WTC11 (cell line): ENCODE data around the gene PHLDB2. TPM values are rescaled to one million over a fixed set of nuclear protein-coding genes. Genes with fewer than 3 reads are reported as not detected.

Experiments used
- ATAC-seq: fragments of 200-7000 bp; cut with Tn5 transposase; 2 replicates; pipeline ENCODE4 v1.10.0; 2021; ENCODE audit warnings: mild to moderate bottlenecking, moderate library complexity
- CTCF ChIA-PET: fragments of 300-600 bp; sonication (Branson Sonifier 250); formaldehyde crosslinking; loops from one replicate; lab custom pipeline; 2021; ENCODE audit warnings: antibody characterized with exemption; lab: Charles Lee
- POLR2A ChIA-PET: fragments of 350-600 bp; sonication (Branson Sonifier 250); formaldehyde crosslinking; loops from one replicate; lab custom pipeline; 2021; ENCODE audit warnings: antibody characterized with exemption; lab: Charles Lee
- DNase-seq: peaks from one replicate; pipeline ENCODE4 v3.0.0; 2021; ENCODE audit warnings: low spot score
- H3K27ac Mint-ChIP-seq: 2 replicates; pipeline ENCODE4 v1.8.0; 2021; ENCODE audit warnings: mixed read lengths
- H3K27me3 Mint-ChIP-seq: 2 replicates; pipeline ENCODE4 v1.8.0; 2021; ENCODE audit warnings: low read depth, mild to moderate bottlenecking, moderate library complexity, mixed read lengths
- H3K36me3 Mint-ChIP-seq: 2 replicates; pipeline ENCODE4 v1.8.0; 2021; ENCODE audit warnings: mixed read lengths
- H3K4me1 Mint-ChIP-seq: 2 replicates; pipeline ENCODE4 v1.8.0; 2022; ENCODE audit warnings: mixed read lengths
- H3K4me3 Mint-ChIP-seq: 2 replicates; pipeline ENCODE4 v1.8.0; 2021; ENCODE audit warnings: mild to moderate bottlenecking, moderate library complexity, mixed read lengths
- H3K9me3 Mint-ChIP-seq: 2 replicates; pipeline ENCODE4 v1.8.0; 2021; ENCODE audit warnings: mixed read lengths
- ATF3 ChIP-seq: sonication (generic); formaldehyde crosslinking; conservative IDR thresholded peaks from 2 replicates; pipeline ENCODE4 v1.8.1; 2022; ENCODE audit warnings: mild to moderate bottlenecking, missing genetic modification reagents
- GRHL2 ChIP-seq: fragments of 250-450 bp; sonication (Bioruptor Pico); IDR thresholded peaks from 2 replicates; pipeline ENCODE4 v1.8.0; 2022; ENCODE audit warnings: mild to moderate bottlenecking, moderate library complexity; ENCODE audit not compliant: insufficient replicate concordance, severe bottlenecking
- PREB ChIP-seq: sonication (generic); formaldehyde crosslinking; IDR thresholded peaks from 2 replicates; pipeline ENCODE4 v1.8.1; 2022; ENCODE audit warnings: mild to moderate bottlenecking, missing genetic modification reagents, moderate library complexity, borderline replicate concordance
- RORB ChIP-seq: fragments of 250-450 bp; sonication (Bioruptor Pico); IDR thresholded peaks from 2 replicates; pipeline ENCODE4 v1.9.0; 2021; ENCODE audit warnings: mild to moderate bottlenecking
- SMAD4 ChIP-seq: sonication (generic); formaldehyde crosslinking; IDR thresholded peaks from 2 replicates; pipeline ENCODE4 v1.8.0; 2022; ENCODE audit warnings: mild to moderate bottlenecking, missing genetic modification reagents
- TCF7 ChIP-seq: sonication (generic); formaldehyde crosslinking; IDR thresholded peaks from 2 replicates; pipeline ENCODE4 v1.8.0; 2022; ENCODE audit warnings: mild to moderate bottlenecking, low read depth, missing genetic modification reagents, moderate library complexity
- TEAD4 ChIP-seq: sonication (generic); formaldehyde crosslinking; IDR thresholded peaks from 2 replicates; pipeline ENCODE4 v1.8.0; 2022; ENCODE audit warnings: mild to moderate bottlenecking, missing genetic modification reagents
- ZNF396 ChIP-seq: fragments of 250-450 bp; sonication (Bioruptor Pico); IDR thresholded peaks from 2 replicates; pipeline ENCODE4 v1.8.0; 2021; ENCODE audit warnings: mild to moderate bottlenecking, moderate library complexity, borderline replicate concordance
- ZNF671 ChIP-seq: fragments of 250-450 bp; sonication (Bioruptor Pico); IDR thresholded peaks from 2 replicates; pipeline ENCODE4 v1.8.0; 2021; ENCODE audit warnings: mild to moderate bottlenecking
- ZSCAN18 ChIP-seq: fragments of 250-450 bp; sonication (Bioruptor Pico); IDR thresholded peaks from 2 replicates; pipeline ENCODE4 v2.1.2; 2022; ENCODE audit warnings: mild to moderate bottlenecking, moderate library complexity
- total RNA-seq: library from RNA; stranded (reverse); gene quantifications from 3 replicates; pipeline ENCODE4 v1.2.3, GENCODE V29; 2021
- TF ChIP-seq, protein P1 (sequence below): fragments of 250-450 bp; sonication (Bioruptor Pico); conservative IDR thresholded peaks from 2 replicates; pipeline ENCODE4 v1.9.0; 2021; ENCODE audit warnings: mild to moderate bottlenecking
- TF ChIP-seq, protein P2 (sequence below): sonication (generic); formaldehyde crosslinking; IDR thresholded peaks from 2 replicates; pipeline ENCODE4 v1.8.0; 2022; ENCODE audit warnings: mild to moderate bottlenecking, missing genetic modification reagents
- TF ChIP-seq, protein P3 (sequence below): sonication (generic); formaldehyde crosslinking; IDR thresholded peaks from 2 replicates; pipeline ENCODE4 v1.8.1; 2023; ENCODE audit warnings: mild to moderate bottlenecking, missing genetic modification reagents
- TF ChIP-seq, protein P4 (sequence below): sonication (generic); formaldehyde crosslinking; IDR thresholded peaks from 2 replicates; pipeline ENCODE4 v1.8.0; 2022; ENCODE audit warnings: mild to moderate bottlenecking, missing genetic modification reagents

PHLDB2 gene
- total RNA-seq, 1 experiment from 2014 or later = 40.3 TPM

DNA sequence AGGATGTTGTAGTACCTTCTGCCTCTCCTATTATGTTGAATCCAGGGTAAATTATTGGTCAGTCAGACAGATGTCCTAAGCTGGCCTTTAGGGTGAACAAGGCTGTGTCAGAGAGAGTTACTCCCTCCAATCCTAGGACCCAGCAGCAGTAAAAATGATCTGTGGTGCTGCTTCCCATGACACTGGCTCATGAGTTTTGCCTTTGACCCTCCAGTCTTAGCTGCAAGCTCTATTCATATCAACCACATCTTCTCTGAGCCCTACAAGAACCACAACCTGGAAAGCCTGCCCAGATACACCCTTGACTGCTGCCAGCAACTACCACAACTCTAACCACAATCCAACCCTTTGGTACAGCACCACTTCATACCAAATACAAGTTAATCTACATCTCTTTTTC is 27.2 kb upstream of the PHLDB2 start:
- ChIA-PET POLR2A (no interaction called here), CTCF (no interaction called here)
- Mint-ChIP-seq H3K27me3 (peaks cover 26% of the 10 kb centered on the region), H3K27ac (no peak overlapping the region), H3K4me3 (no peak overlapping the region), H3K4me1 (no peaks in the 10 kb centered on the region), H3K9me3 (no peaks in the 10 kb centered on the region), H3K36me3 (no peaks in the 10 kb centered on the region)
- no peak for ATAC-seq
- no peak for TF ChIP-seq ATF3
- TF ChIP-seq, protein P1, sequence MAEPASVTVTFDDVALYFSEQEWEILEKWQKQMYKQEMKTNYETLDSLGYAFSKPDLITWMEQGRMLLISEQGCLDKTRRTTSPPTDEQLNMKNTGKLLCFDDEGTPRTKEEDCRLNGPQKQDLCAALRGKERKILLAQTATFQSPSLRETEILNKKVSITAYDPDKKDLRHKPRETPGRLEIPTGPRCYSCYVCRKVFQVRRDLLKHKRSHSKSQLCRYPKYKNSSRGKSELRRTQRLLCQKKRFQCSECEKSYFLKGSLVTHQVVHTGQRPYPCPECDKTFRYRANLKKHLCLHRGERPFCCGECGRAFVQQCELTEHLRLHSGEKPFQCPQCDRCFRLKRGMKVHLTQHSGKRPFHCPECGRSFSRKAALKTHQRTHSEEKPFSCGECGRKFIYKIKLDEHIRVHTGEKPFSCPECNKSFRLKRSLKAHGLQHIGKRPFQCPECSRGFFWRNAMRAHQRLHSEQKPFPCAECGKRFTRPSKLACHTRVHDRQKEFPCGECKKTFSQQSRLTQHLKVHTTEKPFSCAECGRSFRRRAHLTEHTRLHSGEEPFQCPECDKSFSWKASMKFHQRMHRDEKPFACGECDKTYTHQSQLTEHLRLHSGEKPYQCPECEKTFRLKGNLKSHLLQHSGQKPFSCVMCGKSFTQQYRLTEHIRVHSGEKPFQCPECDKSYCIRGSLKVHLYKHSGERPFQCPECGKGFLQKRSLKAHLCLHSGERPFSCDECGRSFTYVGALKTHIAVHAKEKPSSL = no peak
- DNase-seq = no peak

DNA sequence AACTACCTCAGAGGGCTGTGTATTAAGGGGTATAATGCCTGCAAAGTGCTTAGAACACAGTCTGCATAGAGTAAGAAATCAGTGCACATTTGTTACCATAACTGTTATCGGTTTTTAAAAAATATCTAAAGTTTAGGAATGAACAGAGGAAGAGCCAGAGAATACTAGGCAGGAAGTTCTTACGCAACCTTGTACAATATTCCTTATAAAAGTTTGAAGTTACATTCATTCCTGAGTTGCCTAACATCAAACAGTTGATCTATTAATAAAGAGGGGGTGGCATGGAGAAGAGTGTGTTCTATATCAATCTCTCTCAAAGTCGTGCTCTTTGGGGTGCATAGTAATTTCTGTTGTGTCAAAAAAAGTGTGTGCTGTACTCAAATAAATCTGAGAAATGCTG is 22.0 kb upstream of the PHLDB2 start:
- no peak for DNase-seq
- no peak overlapping the region for H3K4me3 Mint-ChIP-seq
- H3K36me3 Mint-ChIP-seq = no peaks in the 10 kb centered on the region
- ChIA-PET POLR2A (no interaction called here), CTCF (no interaction called here)
- H3K4me1 Mint-ChIP-seq = no peaks in the 10 kb centered on the region
- H3K9me3 Mint-ChIP-seq = no peaks in the 10 kb centered on the region
- H3K27ac Mint-ChIP-seq = no peak overlapping the region
- no peak for ATAC-seq
- TF ChIP-seq TCF7 (CRISPR knock-in tag) (no peak), GRHL2 (CRISPR knock-in tag) (no peak), ATF3 (no peak), SMAD4 (CRISPR knock-in tag) (no peak), ZNF671 (no peak), TEAD4 (CRISPR knock-in tag) (no peak), ZSCAN18 (CRISPR knock-in tag) (no peak), RORB (CRISPR knock-in tag) (no peak), ZNF396 (no peak), PREB (CRISPR knock-in tag) (no peak)
- TF ChIP-seq, protein P2, sequence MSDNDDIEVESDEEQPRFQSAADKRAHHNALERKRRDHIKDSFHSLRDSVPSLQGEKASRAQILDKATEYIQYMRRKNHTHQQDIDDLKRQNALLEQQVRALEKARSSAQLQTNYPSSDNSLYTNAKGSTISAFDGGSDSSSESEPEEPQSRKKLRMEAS (CRISPR knock-in tag) = no peak
- TF ChIP-seq, protein P1 = no peak
- TF ChIP-seq, protein P3, sequence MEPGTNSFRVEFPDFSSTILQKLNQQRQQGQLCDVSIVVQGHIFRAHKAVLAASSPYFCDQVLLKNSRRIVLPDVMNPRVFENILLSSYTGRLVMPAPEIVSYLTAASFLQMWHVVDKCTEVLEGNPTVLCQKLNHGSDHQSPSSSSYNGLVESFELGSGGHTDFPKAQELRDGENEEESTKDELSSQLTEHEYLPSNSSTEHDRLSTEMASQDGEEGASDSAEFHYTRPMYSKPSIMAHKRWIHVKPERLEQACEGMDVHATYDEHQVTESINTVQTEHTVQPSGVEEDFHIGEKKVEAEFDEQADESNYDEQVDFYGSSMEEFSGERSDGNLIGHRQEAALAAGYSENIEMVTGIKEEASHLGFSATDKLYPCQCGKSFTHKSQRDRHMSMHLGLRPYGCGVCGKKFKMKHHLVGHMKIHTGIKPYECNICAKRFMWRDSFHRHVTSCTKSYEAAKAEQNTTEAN (CRISPR knock-in tag) = no peak
- TF ChIP-seq, protein P4, sequence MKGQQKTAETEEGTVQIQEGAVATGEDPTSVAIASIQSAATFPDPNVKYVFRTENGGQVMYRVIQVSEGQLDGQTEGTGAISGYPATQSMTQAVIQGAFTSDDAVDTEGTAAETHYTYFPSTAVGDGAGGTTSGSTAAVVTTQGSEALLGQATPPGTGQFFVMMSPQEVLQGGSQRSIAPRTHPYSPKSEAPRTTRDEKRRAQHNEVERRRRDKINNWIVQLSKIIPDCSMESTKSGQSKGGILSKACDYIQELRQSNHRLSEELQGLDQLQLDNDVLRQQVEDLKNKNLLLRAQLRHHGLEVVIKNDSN (CRISPR knock-in tag) = no peak
- H3K27me3 Mint-ChIP-seq = peaks cover 43% of the 10 kb centered on the region
